HTR-8/SVneo (cell line): Measurements from ENCODE around the gene NRSN1.
"Not testable (repeated sequence)": the region's sequence is repeated elsewhere in the genome, so short reads cannot be mapped to it uniquely, and the experiment has no call there.

Experiments
- DNase-seq: peaks from one replicate; pipeline ENCODE4 v3.0.0; 2011; ENCODE audit warnings: low spot score, mixed read lengths; ENCODE audit not compliant: insufficient read length
- FAIRE-seq: peaks from 2 replicates; lab custom pipeline; 2011; peaks lifted over from hg19 to GRCh38; lab: Jason Lieb, UNC

NRSN1 gene

GRCh38 chr6:24139639-24140038 is 13.6 kb downstream of the NRSN1 start:
- DNase-seq (no peak), FAIRE-seq (no peak)

DNA sequence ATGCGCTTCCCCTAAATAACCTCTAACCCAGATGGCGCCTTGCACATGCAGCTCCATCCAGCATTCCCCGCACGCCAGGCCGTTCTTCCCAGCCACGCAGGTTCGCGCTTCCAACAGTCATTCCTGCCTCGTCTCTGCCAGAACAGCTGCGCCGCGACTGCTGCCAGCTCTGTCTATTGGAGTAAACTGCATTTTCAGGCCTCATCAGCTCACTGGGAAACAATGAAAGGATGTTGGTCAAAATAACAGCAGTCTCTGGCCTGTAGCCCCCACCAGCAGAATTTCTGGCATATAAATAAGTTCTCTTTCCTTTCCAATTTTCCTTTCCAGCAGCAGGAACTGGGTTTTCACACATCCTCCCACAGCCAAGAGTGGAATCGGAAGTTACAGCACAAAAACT is 14.6 kb downstream of the NRSN1 start:
- no peak for FAIRE-seq
- DNase-seq = no peak

DNA sequence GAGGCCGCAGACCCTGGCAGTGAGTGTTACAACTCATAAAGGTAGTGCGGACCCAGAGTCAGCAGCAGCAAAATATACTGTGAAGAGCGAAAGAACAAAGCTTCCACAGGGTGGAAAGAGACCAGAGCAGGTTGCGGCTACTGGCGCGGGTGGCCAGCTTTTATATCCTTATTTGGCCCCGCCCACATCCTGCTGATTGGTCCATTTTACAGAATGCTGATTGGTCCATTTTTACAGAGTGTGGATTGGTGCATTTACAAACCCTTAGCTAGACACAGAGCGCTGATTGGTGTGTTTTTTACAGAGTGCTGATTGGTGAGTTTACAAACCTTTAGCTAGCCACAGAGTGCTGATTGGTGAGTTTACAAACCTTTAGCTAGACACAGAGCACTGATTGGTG is 16.7 kb downstream of the NRSN1 start:
- not testable (repeated sequence) for FAIRE-seq

DNA sequence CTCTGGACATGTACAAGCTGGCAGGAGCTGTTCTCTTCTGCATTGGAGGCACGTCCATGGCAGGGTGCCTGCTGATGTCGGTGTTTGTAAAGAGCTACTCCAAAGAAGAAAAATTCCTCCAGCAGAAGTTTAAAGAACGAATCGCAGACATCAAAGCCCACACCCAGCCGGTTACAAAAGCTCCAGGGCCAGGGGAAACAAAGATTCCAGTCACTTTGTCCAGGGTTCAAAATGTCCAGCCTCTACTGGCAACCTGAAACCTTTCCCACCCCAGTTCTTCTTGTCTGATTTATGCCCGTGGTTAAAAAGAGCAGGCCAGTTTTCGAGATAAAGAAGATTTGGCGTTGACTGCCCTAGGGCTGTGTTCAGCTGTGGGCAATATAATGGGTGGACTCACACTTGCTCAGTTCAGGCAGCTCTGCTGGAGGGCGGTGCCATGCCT is 19.7 kb downstream of the NRSN1 start:
- DNase-seq = no peak
- no peak for FAIRE-seq

More for the DNA sequence above, 16.7 kb downstream of the NRSN1 start:
- not testable (repeated sequence) for DNase-seq

- no peak for DNase-seq
- no peak for FAIRE-seq
Observed at GRCh38 chr6:24146871-24147270, 20.9 kb downstream of the NRSN1 start.

- DNase-seq (no peak), FAIRE-seq (no peak)
Observed at GRCh38 chr6:24147511-24148153, 21.6 kb downstream of the NRSN1 start.

DNA sequence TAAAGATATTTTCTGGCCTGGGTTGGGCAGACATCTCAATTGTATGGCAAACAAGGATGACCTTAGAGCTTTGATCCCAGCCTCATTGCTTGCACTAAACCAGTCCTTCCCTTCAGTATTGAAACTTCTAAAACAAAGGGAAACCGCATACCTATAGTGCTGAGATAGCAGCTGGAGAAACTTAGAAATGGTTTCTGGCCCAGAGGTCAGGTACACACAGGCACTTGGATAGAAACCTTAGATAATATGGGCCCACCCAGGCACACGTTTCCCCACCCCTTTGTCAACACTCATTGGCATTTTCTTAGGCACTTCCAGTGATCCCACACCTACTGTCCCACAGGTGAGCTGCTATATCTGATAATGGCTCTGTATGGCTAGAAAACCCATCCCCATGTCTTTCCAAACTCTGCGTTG is 22.1 kb downstream of the NRSN1 start:
- FAIRE-seq (no peak), DNase-seq (no peak)

DNA sequence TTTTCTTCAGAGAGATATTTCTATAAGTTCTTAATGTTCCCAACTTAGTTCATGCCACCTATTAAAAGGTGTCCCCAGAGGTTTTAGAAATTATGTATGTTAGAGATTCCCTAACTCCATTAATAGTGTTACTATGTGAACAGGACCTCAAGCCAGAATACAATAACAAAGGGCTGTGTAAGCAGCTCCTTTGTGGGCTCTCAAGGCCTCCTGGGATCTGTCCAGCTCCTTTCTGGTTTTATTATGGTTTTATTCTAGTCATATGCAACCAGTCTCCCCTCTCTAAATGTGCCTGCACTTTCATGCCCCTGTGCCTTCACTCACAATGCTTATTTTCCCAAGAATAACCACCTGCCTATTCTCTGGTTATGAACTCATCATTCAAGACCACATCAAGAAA is 22.7 kb downstream of the NRSN1 start:
- FAIRE-seq = no peak
- no peak for DNase-seq

DNA sequence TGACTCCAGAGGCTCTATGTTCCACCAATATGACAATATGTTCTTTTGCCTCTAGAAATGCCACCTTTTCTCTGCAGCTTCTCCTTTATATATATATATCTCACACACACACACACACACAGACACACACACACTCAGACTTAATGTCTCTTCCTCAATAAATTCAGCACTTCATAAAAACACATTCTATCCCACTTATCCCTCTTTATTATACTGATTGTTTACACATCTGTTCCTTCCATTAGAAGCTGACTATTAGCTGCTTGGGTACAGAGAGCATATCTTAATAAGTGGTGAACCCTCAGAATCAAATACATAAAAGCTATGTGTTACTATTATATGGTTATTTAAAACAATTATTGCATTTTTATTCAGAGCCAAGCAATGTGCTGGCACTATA is 23.3 kb downstream of the NRSN1 start:
- no peak for DNase-seq
- FAIRE-seq = no peak

DNA sequence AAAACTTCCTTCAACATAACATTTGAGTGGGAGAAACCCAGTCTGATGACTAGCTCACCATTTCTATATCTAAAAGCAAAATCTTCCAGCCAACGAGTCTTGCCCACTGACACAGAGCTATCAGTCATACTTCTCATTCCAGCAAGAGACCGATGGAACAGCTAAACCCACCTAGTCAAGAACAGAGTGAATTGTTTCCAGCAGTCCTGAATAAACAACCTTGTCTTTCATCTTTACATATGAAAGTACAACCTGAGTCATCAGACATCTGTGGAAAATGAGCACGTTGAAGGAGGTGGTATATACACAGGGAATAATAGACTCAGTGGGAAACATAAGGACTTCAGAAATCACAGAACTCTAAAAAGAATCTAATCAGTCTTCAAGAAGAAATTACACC is 23.8 kb downstream of the NRSN1 start:
- FAIRE-seq (no peak), DNase-seq (no peak)

DNA sequence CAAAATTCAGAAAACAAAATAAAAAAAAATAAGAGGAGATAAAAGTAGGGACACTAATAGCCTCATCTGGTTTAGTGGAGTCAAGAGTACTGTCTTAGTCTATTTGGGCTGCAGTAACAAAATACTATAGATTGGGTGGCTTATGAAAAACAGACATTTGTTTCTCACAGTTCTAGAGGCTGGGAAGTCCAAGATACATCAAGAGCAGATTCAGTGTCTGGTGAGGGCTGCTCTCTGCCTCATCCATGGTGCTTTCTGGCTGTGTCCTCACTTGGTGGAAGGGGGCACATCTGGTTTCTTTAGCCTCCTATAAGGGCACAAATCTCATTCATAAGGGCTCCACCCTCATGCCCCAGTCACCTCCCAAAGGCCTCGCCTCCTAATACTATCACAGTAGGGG is 26.0 kb downstream of the NRSN1 start:
- DNase-seq (no peak), FAIRE-seq (no peak)

DNA sequence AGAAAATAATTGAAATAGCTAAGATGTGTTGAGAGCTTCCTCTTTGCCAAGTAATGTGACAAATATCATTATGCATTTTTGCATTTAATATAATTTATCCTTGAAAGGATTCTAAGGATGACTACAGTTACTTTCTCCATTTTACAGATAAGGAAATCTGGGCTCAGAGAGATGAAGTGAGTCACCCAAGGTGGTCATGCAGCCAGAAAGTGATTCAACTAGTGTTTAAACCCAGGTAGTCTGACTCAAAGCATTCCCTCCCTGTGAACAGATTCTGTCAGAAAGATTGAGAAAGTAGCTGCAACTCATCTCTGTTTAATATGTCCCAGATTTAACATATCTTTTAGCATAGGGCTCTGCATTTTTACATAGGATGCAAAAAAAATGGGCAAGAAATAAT is 28.1 kb downstream of the NRSN1 start:
- DNase-seq (no peak), FAIRE-seq (no peak)

- DNase-seq (no peak), FAIRE-seq (no peak)
Observed at GRCh38 chr6:24157886-24158285, 31.9 kb downstream of the NRSN1 start.

DNA sequence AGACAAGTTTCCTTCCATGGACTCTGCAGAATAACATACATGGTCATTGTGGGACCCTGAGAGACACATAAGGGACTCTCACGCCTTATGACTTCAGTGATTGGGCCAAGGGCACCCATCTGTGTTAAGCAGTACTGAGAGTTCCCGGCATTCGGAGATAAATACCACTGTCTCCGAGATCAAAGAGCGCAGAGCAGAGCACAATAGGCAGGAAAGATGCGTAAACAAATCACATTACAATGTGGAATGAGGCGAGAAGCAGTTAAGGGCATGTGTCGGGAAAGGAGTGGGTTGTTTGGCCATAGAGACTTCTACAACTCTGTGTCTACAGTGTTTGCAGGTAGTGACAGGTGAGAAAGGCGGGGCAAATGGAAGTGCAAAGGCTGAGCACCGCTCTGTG is 57.6 kb downstream of the NRSN1 start:
- FAIRE-seq = no peak

GRCh38 chr6:24186349-24186748 is 60.3 kb downstream of the NRSN1 start:
- FAIRE-seq (no peak), DNase-seq (no peak)

More for the DNA sequence above, 57.6 kb downstream of the NRSN1 start:
- no peak for DNase-seq

GRCh38 chr6:24187965-24188577 is 62.1 kb downstream of the NRSN1 start:
- FAIRE-seq (no peak), DNase-seq (no peak)

DNA sequence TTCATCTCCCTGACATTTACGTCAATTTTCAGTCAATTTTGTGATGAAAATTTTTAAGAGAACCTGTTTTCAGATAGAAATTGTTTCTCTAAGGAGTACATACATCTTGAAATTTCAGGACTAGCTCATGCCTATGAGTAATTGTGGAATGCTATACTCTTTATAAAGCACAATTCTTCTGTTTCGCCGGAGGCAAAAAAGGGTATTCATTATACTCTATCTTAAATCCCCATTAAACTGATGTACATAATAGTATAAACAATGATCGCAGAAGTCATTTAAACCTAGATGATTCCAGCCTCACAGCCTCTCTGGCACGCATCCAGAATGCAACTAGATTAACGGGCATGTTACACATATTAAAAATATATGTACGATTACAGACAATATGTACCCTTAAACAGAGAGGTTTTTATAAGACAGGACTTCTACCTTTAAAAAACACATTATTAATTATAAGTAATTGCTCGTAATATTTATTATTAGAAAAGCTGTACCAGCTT is 62.6 kb downstream of the NRSN1 start:
- FAIRE-seq = no peak
- no peak for DNase-seq

- no peak for FAIRE-seq
- no peak for DNase-seq
Observed at GRCh38 chr6:24191346-24191745, 65.3 kb downstream of the NRSN1 start.

DNA sequence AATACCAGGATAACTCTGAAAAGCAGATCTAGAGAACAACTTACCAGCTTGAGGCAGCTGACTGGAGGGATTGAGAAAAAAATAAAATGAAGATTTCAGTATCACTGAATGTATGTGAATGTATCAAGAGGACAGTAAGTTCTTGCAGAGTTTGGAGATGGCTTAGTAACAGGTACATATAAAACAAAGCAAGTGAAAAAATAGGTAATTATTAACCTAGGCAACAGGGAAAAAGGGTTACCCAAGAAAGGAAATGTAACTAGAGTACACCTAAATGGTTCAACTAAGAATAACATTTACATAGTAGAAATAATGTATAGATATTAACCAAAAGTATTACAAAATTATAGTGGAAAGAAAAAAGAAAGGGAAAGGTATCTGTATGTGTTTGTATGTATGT is 67.3 kb downstream of the NRSN1 start:
- FAIRE-seq (no peak), DNase-seq (no peak)

- DNase-seq (no peak), FAIRE-seq (peak; percentile 36)
Observed at GRCh38 chr6:24194978-24195700, 69.1 kb downstream of the NRSN1 start.
